HL-60/S4 treated with phorbol 12-myristate 13-acetate at 8.2 ng/mL for 4 days and 3 days (cell line): ENCODE measurements around the gene RFFL.
"Not testable (repeated sequence)": the region's sequence is repeated elsewhere in the genome, so short reads cannot be mapped to it uniquely, and the experiment has no call there.

Experiments used
- in situ Hi-C: fragments of 300-500 bp; cut with MboI; formaldehyde crosslinking; loops from 2 replicates; pipeline ENCODE4 v1.15.0; 2022; ENCODE audit warnings: low sequenced_read_pairs

Gene RFFL

GRCh38 chr17:35011671-35012216 lies 51.8 kb downstream of the RFFL start:
- in situ Hi-C loops = no loop called here

- in situ Hi-C loops = no loop called here
These were observed 53.4 kb downstream of the RFFL start for GRCh38 chr17:35010093-35010492.

GRCh38 chr17:35006961-35007360 lies 56.5 kb downstream of the RFFL start:
- in situ Hi-C loops = no loop called here

GRCh38 chr17:35006345-35006744 lies 57.2 kb downstream of the RFFL start:
- in situ Hi-C loops = no loop called here

GRCh38 chr17:35003778-35004177 lies 59.7 kb downstream of the RFFL start:
- in situ Hi-C loops = no loop called here

GRCh38 chr17:35002876-35003551 lies 60.5 kb downstream of the RFFL start:
- in situ Hi-C loops = no loop called here

- in situ Hi-C loops = no loop called here
These were observed 62.0 kb downstream of the RFFL start for GRCh38 chr17:35001549-35001948.

- in situ Hi-C loops = not testable (repeated sequence)
These were observed 62.5 kb downstream of the RFFL start for GRCh38 chr17:35000965-35001364.

- in situ Hi-C loops = loop anchor here (5.0 to 25.0 kb wide), 2 partner anchors 123 to 587 kb away; partner anchors contain the start of gene FNDC8
These were observed 64.1 kb downstream of the RFFL start for GRCh38 chr17:34999456-34999855.

GRCh38 chr17:34998205-34998604 lies 65.3 kb downstream of the RFFL start:
- in situ Hi-C loops = loop anchor here (5.0 to 25.0 kb wide), 2 partner anchors 124 to 586 kb away; partner anchors contain the start of gene FNDC8

- in situ Hi-C loops = loop anchor here (5.0 to 25.0 kb wide), 2 partner anchors 125 to 585 kb away; partner anchors contain the start of gene FNDC8
These were observed 66.1 kb downstream of the RFFL start for GRCh38 chr17:34997355-34997862.

- in situ Hi-C loops = loop anchor here (5.0 to 25.0 kb wide), 2 partner anchors 126 to 584 kb away; partner anchors contain the start of gene FNDC8
These were observed 66.9 kb downstream of the RFFL start for GRCh38 chr17:34996422-34997285.

GRCh38 chr17:34993031-34993430 lies 70.5 kb downstream of the RFFL start:
- in situ Hi-C loops = loop anchor here (25.0 kb wide), 1 partner anchor 581 kb away; no protein-coding TSS in a partner anchor

- in situ Hi-C loops = loop anchor here (25.0 kb wide), 1 partner anchor 579 kb away; no protein-coding TSS in a partner anchor
These were observed 71.9 kb downstream of the RFFL start for GRCh38 chr17:34991606-34992005.

GRCh38 chr17:34990921-34991365 lies 72.6 kb downstream of the RFFL start:
- in situ Hi-C loops = loop anchor here (25.0 kb wide), 1 partner anchor 579 kb away; no protein-coding TSS in a partner anchor

- in situ Hi-C loops = loop anchor here (25.0 kb wide), 1 partner anchor 577 kb away; no protein-coding TSS in a partner anchor
These were observed 74.0 kb downstream of the RFFL start for GRCh38 chr17:34989473-34989872.

GRCh38 chr17:34988644-34989043 lies 74.9 kb downstream of the RFFL start:
- in situ Hi-C loops = loop anchor here (25.0 kb wide), 1 partner anchor 576 kb away; no protein-coding TSS in a partner anchor

GRCh38 chr17:34987232-34987631 lies 76.3 kb downstream of the RFFL start:
- in situ Hi-C loops = loop anchor here (25.0 kb wide), 1 partner anchor 575 kb away; no protein-coding TSS in a partner anchor

GRCh38 chr17:34981538-34982241 lies 81.8 kb downstream of the RFFL start:
- in situ Hi-C loops = loop anchor here (25.0 kb wide), 1 partner anchor 569 kb away; no protein-coding TSS in a partner anchor
